Measurements from ENCODE around the gene ZNF827.

ZNF827 gene

GRCh38 chr4:145773581-145774234 is 164.9 kb downstream of the ZNF827 start:
- Histone ChIP-seq H3K36me3 (ENCODE audit: control insufficient read depth, low read length) (peaks cover 69% of the 10 kb centered on the region), H3K4me3 (ENCODE audit: low read length) (no peak overlapping the region)

GRCh38 chr4:145772347-145772746 is 166.3 kb downstream of the ZNF827 start:
- Histone ChIP-seq H3K4me1 (ENCODE audit: control insufficient read depth, low read length) (no peaks in the 10 kb centered on the region), H3K36me3 (ENCODE audit: control insufficient read depth, low read length) (peaks cover 69% of the 10 kb centered on the region), H3F3A (ENCODE audit: control insufficient read depth, insufficient read depth) (no peaks in the 10 kb centered on the region), H3K9me3 (ENCODE audit: control insufficient read depth, insufficient read depth, low read length) (no peaks in the 10 kb centered on the region), H3K4me2 (ENCODE audit: low read length) (no peak overlapping the region), H3K9me2 (replicated peaks; ENCODE audit: control insufficient read depth, low read length) (no peaks in the 10 kb centered on the region), H3K4me3 (ENCODE audit: low read length) (no peak overlapping the region), H3K79me2 (ENCODE audit: control insufficient read depth, low read length) (no peaks in the 10 kb centered on the region), H3K27me3 (ENCODE audit: control insufficient read depth, low read length) (no peaks in the 10 kb centered on the region), H3K27ac (ENCODE audit: low read depth, low read length) (no peak overlapping the region), H4K20me1 (ENCODE audit: control insufficient read depth, insufficient read depth, low read depth, low read length) (no peaks in the 10 kb centered on the region)
- TF ChIP-seq, protein P1, sequence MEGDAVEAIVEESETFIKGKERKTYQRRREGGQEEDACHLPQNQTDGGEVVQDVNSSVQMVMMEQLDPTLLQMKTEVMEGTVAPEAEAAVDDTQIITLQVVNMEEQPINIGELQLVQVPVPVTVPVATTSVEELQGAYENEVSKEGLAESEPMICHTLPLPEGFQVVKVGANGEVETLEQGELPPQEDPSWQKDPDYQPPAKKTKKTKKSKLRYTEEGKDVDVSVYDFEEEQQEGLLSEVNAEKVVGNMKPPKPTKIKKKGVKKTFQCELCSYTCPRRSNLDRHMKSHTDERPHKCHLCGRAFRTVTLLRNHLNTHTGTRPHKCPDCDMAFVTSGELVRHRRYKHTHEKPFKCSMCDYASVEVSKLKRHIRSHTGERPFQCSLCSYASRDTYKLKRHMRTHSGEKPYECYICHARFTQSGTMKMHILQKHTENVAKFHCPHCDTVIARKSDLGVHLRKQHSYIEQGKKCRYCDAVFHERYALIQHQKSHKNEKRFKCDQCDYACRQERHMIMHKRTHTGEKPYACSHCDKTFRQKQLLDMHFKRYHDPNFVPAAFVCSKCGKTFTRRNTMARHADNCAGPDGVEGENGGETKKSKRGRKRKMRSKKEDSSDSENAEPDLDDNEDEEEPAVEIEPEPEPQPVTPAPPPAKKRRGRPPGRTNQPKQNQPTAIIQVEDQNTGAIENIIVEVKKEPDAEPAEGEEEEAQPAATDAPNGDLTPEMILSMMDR (IDR thresholded peaks at IDR 0.05; ENCODE audit: low read depth, low read length, poor library complexity, severe bottlenecking) = no peak
- TF ChIP-seq EZH2phosphoT487 (IDR thresholded peaks at IDR 0.05; ENCODE audit: borderline replicate concordance, low read length) = no peak

More at GRCh38 chr4:145773581-145774234, 164.9 kb downstream of the ZNF827 start:
- Histone ChIP-seq H3K27me3 (ENCODE audit: control insufficient read depth, low read length) (no peaks in the 10 kb centered on the region), H3K9me2 (replicated peaks; ENCODE audit: control insufficient read depth, low read length) (no peaks in the 10 kb centered on the region), H3K9me3 (ENCODE audit: control insufficient read depth, insufficient read depth, low read length) (no peaks in the 10 kb centered on the region), H3F3A (ENCODE audit: control insufficient read depth, insufficient read depth) (no peaks in the 10 kb centered on the region), H3K4me2 (ENCODE audit: low read length) (no peak overlapping the region), H3K79me2 (ENCODE audit: control insufficient read depth, low read length) (no peaks in the 10 kb centered on the region), H3K4me1 (ENCODE audit: control insufficient read depth, low read length) (no peaks in the 10 kb centered on the region), H4K20me1 (ENCODE audit: control insufficient read depth, insufficient read depth, low read depth, low read length) (no peaks in the 10 kb centered on the region), H3K27ac (ENCODE audit: low read depth, low read length) (no peak overlapping the region)
- TF ChIP-seq EZH2phosphoT487 (IDR thresholded peaks at IDR 0.05; ENCODE audit: borderline replicate concordance, low read length) = no peak
- TF ChIP-seq, protein P1 (IDR thresholded peaks at IDR 0.05; ENCODE audit: low read depth, low read length, poor library complexity, severe bottlenecking) = no peak

- no peaks in the 10 kb centered on the region for H3K9me2 ChIP-seq (replicated peaks; ENCODE audit: control insufficient read depth, low read length)
- H3K27ac ChIP-seq (ENCODE audit: low read depth, low read length) = no peak overlapping the region
- TF ChIP-seq, protein P1 (IDR thresholded peaks at IDR 0.05; ENCODE audit: low read depth, low read length, poor library complexity, severe bottlenecking) = no peak
- TF ChIP-seq EZH2phosphoT487 (IDR thresholded peaks at IDR 0.05; ENCODE audit: borderline replicate concordance, low read length) = no peak
- no peak overlapping the region for H3K4me2 ChIP-seq (ENCODE audit: low read length)
- H3K4me1 ChIP-seq (ENCODE audit: control insufficient read depth, low read length) = no peaks in the 10 kb centered on the region
- H3F3A ChIP-seq (ENCODE audit: control insufficient read depth, insufficient read depth) = no peaks in the 10 kb centered on the region
- no peaks in the 10 kb centered on the region for H3K27me3 ChIP-seq (ENCODE audit: control insufficient read depth, low read length)
- peaks cover 75% of the 10 kb centered on the region for H3K36me3 ChIP-seq (ENCODE audit: control insufficient read depth, low read length)
- H3K4me3 ChIP-seq (ENCODE audit: low read length) = no peak overlapping the region
- no peaks in the 10 kb centered on the region for H3K79me2 ChIP-seq (ENCODE audit: control insufficient read depth, low read length)
- no peaks in the 10 kb centered on the region for H4K20me1 ChIP-seq (ENCODE audit: control insufficient read depth, insufficient read depth, low read depth, low read length)
- H3K9me3 ChIP-seq (ENCODE audit: control insufficient read depth, insufficient read depth, low read length) = no peaks in the 10 kb centered on the region
These were observed 168.5 kb downstream of the ZNF827 start for GRCh38 chr4:145770124-145770523.
